CD4-positive, alpha-beta T cell treated with Interleukin-12 subunit alpha and Interleukin-12 subunit beta, for 1 hour (primary cell): Measurements from ENCODE around the gene NDC1.
"Not testable (repeated sequence)": the region's sequence is repeated elsewhere in the genome, so short reads cannot be mapped to it uniquely, and the experiment has no call there.

Experiments used
- DNase-seq: peaks from one replicate; pipeline ENCODE4 v3.0.0-alpha.2; 2020

NDC1 gene

GRCh38 chr1:53763911-53764310 lies 74.2 kb downstream of the NDC1 start:
- DNase-seq = no peak

DNA sequence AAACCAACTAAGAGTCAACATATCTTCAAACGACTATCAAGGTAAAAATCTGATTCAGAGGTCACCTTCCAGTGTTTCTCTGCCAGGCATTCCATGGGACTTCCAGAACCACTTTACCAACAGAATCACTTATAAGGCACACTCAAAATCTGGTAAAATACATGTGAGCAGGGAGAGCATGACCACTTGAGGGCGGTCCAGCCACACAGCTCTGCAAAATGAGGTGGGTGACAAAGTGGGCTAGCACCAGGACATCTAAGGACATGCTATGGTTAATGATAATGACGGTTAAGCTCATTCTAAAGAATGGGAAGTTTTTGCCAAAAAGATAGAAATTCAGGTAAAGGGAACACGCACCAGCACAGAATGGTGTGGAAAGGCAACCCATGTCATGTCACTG lies 74.6 kb downstream of the NDC1 start:
- DNase-seq = no peak

DNA sequence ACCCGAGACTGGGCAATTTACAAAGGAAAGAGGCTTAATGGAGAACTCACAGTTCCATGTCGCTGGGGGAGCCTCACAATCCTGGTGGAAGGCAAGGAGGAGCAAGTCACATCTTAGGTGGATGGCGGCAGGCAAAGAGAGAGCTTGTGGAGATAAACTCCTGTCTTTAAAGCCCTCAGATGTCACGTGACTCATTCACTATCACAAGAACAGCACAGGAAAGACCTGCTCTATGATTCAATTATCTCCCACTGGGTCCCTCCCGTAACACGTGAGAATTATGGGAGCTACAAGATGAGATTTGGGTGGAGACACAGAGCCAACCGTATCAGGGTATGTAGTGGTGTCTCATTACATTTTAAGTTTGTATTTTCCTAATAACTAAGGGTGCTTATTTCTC lies 77.6 kb downstream of the NDC1 start:
- not testable (repeated sequence) for DNase-seq

DNA sequence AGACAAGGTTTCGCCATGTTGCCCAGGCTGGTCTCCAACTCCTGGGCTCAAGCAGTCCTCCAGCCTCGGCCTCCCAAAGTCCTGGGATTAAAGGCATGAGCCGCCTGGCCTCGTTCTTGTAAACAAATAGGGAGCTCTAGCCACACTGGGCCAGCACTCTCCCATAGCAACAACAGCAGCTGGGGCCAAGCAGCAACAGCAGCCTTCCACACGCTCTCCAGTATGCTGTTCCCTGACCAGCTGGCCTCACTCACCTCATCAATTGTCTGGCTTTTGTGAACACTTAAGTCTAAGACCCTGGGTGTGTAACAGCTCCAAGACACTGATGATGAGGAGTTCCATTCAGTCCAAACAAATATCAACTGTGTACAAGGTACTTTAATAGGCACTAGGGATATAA lies 82.2 kb downstream of the NDC1 start:
- no peak for DNase-seq

DNA sequence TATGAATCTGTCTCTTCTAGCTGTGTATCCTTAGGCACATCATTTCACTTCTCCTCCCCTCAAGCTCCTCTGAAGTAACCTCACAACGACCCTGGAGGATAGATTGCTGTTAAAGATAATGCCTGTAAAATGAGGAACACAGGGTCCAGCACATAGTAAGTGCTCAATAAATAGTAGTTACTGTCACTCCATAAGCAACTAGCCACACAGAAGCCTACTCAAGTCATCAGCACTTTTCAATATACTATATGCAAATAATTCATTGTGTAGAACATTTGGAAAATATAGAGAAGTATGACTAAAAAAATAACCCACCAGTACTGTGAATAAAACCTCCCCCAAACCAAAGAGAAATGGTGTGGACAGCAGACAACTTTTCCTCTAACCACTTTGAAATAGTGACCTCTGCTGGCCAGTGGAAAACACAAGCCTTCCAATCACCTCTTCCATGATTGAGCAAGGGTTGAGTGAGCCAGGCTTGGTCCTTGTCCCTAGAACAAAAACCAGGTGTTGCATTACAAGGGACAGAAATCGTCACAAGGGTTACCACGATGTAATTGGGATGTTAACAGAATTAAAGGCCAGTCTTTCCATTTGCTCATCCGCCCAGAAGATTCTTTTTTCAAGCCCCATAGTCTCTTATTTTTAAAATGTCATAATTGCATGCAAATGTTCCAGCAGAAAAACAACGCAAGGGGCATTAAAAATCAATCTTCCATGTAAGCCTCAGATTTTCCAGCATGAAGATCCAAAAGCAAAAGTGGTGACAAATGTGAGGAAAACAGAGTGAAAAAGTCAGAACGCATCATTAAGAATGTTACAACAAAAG lies 83.4 kb downstream of the NDC1 start:
- DNase-seq = peak; percentile 28

GRCh38 chr1:53752281-53752680 lies 85.8 kb downstream of the NDC1 start:
- no peak for DNase-seq

DNA sequence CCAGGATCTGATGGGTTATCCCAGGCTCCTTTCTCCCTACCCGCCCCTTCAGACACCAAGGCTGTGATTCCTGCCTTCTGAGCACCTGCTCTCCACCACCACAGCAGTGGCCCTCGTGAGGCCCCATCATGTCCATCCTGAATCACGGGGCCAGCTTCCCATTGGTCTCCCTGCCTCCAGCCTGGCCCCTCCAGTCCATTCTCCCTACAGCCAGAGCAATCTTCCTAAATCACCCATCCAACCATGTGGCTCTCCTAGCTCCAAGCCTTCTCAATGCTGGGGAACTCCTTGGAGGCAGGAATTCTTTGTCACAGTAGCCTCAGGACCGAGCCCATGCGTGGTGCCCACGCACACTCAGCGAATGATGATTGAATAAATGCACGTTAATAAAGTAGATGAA lies 90.3 kb downstream of the NDC1 start:
- DNase-seq = no peak

GRCh38 chr1:53740621-53741105 lies 97.4 kb downstream of the NDC1 start:
- DNase-seq = no peak

DNA sequence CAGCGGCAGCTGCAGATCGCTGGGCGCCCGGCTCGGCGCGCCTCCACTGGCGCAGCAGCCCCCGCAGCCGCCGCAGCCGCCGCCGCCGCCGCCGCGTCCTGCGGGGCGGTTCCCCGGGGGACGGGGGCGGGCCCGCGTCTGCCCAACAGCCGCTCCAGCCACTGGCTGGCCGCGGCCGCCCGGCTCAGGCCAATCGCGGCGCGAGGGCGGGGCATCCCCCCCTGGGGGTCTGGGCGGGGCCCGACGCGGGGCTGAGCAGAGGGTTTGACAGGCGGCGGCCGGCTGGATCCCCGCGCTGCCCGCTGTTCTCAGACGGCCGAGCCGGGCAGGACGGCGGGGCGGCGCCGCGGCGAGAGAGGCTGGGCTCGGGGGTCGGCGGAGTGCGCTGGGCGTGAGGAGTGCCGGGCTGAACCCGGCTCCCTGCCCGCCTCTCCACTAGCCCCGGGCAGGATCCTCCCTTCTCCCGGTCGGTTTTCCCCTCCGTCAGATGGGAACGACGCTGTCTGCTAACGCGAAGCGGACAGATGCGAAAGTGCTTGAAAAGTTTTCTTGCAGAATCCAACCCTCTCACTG lies 98.9 kb downstream of the NDC1 start, which contains the start of gene GLIS1:
TSS of gene GLIS1 (minus strand) at position 56 of the 573 bp plus-strand sequence. CDS start 1,100 bp downstream, outside the sequence.
- DNase-seq = peak; percentile 45

DNA sequence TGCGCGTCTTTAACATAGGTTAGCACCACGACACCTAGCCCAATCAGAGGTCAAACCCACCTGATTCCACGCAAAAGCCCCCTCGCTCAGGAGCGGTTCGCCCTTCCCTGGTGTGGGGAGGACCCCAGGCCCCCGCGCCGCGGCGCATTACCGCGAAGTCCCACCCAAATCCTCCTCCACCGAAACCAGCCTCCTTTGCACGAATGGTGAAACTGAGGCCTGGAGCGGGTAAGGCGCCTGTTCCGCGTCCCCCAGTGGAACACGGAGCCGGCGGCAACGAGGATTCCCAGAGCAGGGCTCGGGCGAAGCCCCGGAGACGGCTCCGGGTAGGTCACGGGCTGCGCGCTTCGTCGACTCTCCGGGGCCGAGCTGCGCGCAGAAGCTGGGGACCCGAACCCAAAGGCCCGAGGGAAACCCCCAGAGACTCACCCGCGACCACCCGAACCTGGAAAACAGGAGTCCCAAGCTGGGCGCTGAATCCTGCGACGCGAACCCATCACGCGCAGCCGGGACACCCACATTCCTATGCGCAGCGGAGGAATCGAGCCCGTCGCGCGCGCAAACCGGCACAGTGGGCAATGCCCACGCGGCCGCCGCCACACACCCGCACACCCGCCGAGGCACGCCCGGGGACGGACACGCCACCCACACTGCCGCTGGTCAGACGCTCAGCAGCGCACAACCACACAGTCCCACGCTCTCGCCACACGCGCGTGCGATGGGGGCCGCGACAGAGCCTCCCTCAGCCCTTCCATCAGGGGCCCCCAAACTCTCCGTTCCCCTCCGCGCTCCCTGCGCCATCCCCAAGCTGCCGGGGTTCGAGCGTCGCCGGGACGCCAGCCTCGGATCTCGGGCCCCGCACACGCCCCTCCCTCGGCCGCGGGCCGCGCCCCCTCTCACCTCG lies 99.6 kb downstream of the NDC1 start:
- DNase-seq = no peak

GRCh38 chr1:53737648-53738204 lies 100.4 kb downstream of the NDC1 start:
- DNase-seq = no peak

DNA sequence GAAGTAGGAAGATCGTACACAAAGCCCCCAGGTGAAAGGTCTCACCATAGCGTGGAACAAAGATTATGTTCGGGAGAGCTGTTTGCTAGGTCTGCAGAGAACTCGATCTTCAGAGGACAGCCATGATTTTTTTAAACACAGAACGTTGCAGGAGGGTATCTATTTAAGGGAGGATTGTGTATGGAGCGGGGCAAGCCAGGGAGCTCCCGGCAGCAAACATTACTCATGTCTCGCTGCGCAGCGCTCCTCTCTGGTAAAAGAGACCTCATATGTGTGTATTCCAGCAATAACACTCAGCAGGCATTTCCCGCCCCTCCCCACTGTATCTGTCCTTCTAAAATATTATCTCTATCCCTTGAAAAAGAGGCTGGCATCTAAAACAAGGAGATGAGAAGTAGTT lies 101.8 kb downstream of the NDC1 start:
- no peak for DNase-seq

GRCh38 chr1:53735681-53736080 lies 102.4 kb downstream of the NDC1 start:
- no peak for DNase-seq

- DNase-seq = no peak
Observed at GRCh38 chr1:53735261-53735660, 102.8 kb downstream of the NDC1 start.

DNA sequence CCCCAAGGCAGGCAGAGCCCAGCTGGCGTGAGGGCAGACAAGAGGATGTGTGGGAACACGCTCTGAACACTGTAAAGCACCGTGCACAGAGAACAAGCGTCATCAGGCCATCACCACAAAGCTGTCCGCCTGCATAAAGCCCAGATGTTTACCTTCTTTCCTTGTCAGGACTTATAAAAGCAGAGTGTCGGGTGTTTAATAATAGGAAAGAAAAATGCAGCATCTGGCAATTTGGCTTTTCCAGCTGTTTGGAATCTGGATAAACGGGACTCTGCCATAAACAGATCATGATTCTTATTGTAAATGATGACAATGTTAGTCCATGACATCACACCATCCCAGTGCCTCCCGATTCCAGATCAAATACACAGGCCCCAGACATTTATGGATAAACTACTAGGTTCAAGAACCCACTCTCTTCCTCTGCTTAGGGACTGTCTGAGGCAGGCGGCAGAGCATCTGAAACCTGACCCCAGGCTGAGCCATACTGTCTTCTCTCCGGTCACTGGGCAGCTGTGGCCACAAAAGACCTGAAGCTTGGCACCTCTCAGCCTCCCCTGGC lies 103.4 kb downstream of the NDC1 start:
- DNase-seq = no peak

DNA sequence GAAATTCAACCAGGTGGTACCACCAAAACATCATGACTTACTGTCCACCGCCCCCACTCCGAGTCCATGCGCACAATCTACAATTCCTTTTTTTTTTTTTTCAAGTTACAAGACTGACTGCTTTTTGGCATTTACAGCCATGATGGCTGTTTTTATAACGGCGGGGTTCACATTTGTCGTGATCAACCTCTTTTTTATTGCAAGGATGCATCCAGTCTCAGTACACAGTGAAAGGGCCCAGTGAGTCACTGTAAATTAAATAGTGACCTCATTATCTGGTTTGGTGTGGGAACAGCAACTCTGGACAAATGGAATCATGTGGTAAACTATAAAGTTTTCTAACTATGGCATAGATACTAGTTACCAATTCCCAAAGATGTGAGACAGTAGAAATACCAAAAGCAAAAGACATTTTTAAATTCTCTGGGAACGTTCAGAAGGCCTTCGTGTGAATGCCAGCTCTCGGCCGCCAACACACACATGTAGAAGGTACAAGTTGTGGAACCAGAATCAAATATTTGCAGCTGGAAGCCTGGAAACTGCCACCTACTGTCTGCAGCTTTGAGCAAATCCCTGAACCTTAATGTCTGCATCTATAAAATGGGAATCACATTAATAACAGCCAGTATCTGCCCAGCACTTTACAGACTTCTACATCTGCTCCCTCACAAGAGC lies 104.0 kb downstream of the NDC1 start:
- no peak for DNase-seq

- no peak for DNase-seq
Observed at GRCh38 chr1:53733447-53733931, 104.6 kb downstream of the NDC1 start.

- no peak for DNase-seq
Observed at GRCh38 chr1:53732912-53733317, 105.2 kb downstream of the NDC1 start.

- no peak for DNase-seq
Observed at GRCh38 chr1:53732409-53732808, 105.7 kb downstream of the NDC1 start.

- DNase-seq = no peak
Observed at GRCh38 chr1:53731779-53732305, 106.3 kb downstream of the NDC1 start.

DNA sequence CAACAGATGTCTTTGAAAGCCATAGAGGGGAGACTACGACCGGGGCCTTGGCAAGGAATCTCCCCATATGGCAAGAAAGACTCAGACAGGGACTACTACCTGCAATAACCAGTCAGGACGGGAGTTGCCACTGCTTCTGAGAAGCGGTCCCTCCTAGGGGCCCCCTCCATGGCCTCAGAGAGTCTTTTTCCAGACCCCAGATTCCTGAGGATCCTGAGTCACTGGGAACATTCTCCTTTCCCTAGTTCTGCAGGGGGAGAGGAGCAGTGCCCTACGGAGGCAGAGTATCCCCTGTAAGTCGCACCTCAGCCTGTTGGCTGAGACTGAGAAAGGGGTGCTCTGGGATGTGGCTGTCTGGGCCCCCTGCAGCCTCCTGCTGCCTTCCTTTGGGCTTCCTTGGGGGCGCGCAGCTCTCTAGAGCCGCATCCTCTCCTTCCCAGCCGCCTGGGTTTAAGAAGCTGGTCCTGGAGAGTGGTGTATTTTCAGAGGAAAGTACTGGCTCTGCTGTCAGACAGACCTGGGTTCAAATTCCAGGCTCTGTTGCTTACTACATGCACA lies 107.0 kb downstream of the NDC1 start:
- DNase-seq = no peak
